K562 (cell line): ENCODE data around the gene SCYGR1. TPM values are rescaled to one million over a fixed set of nuclear protein-coding genes. Genes with fewer than 3 reads are reported as not detected.

Experiments
- ATAC-seq: fragments of 200-7000 bp; cut with Tn5 transposase; 3 replicates; pipeline ENCODE4 v1.9.1; 2020; ENCODE audit warnings: moderate library complexity
- BruUV-seq: library from RNA; stranded (reverse); fragments of 400-500 nt; replicated peaks from 2 replicates; lab custom pipeline; 2021; lab: Mats Ljungman, UMichigan
- CTCF ChIA-PET: fragments of 300-600 bp; formaldehyde crosslinking; extraction: SDS; loops from one replicate; lab custom pipeline; 2021; ENCODE audit warnings: low intra/inter-chr PET ratio; lab: Yijun Ruan, JAX
- POLR2A ChIA-PET: fragments of 300-600, 350-650 bp; sonication (Branson Sonifier 250); formaldehyde crosslinking; extraction: SDS; loops from one replicate; lab custom pipeline; 2021; ENCODE audit warnings: antibody characterized with exemption, inconsistent platforms; lab: Yijun Ruan, JAX
- DNase-seq, 4 experiments: peaks; one replicate each; pipeline versions ENCODE4 v3.0.0 to v3.0.0-alpha.2; 2011 to 2018; ENCODE audit warnings: low spot score in 3 of 4, mixed read lengths in 3 of 4; ENCODE audit errors: extremely low read depth in 1 of 4
- FAIRE-seq: peaks from 2 replicates; lab custom pipeline; 2011; peaks lifted over from hg19 to GRCh38; lab: Jason Lieb, UNC
- H2AFZ ChIP-seq: 2 replicates; pipeline ENCODE4 v1.6.0; 2011; ENCODE audit warnings: low read depth, low read length, control low read depth, inconsistent platforms
- H3K27ac ChIP-seq: fragments of 200-600 bp; 3 replicates; pipeline ENCODE4 v1.8.0; 2011; ENCODE audit warnings: low read depth, mild to moderate bottlenecking, control low read depth, inconsistent platforms, low read length, moderate library complexity, mixed read lengths; ENCODE audit errors: extremely low read depth
- H3K27me3 ChIP-seq, 2 experiments: fragments of 300-600 bp in 1 of 2; 2 replicates in 1 of 2; 3 replicates in 1 of 2; pipeline versions ENCODE4 v1.6.0 to v1.8.0; 2011; ENCODE audit warnings: inconsistent platforms in 2 of 2, low read length in 2 of 2, mild to moderate bottlenecking in 1 of 2, mixed read lengths in 1 of 2, moderate library complexity in 1 of 2; ENCODE audit not compliant: control insufficient read depth in 2 of 2, insufficient read depth in 2 of 2
- H3K36me3 ChIP-seq: fragments of 300-600 bp; 3 replicates; pipeline ENCODE4 v1.8.0; 2011; ENCODE audit warnings: mild to moderate bottlenecking, low read length, inconsistent platforms; ENCODE audit not compliant: control insufficient read depth, insufficient read depth
- H3K4me1 ChIP-seq, 2 experiments: fragments of 200-600 bp in 1 of 2; replicated peaks in 1 of 2; 2 replicates in 1 of 2; 3 replicates in 1 of 2; pipeline versions ENCODE4 v1.5.1 to v1.8.0; 2011; ENCODE audit warnings: inconsistent platforms in 2 of 2, low read length in 2 of 2, mild to moderate bottlenecking in 1 of 2, mixed read lengths in 1 of 2, moderate library complexity in 1 of 2; ENCODE audit not compliant: control insufficient read depth in 2 of 2, insufficient read depth in 2 of 2
- H3K4me2 ChIP-seq: 2 replicates; pipeline ENCODE4 v1.6.1; 2011; ENCODE audit warnings: low read length, control low read depth, inconsistent platforms, mixed read lengths; ENCODE audit not compliant: insufficient read depth
- H3K4me3 ChIP-seq: fragments of 200-600 bp; sonication (generic), shearing (Covaris generic); 2 replicates; pipeline ENCODE4 v1.5.1; 2016; ENCODE audit warnings: control low read depth, inconsistent platforms
- H3K79me2 ChIP-seq: fragments of 200-600 bp; 3 replicates; pipeline ENCODE4 v1.8.0; 2011; ENCODE audit warnings: low read length, inconsistent platforms; ENCODE audit not compliant: control insufficient read depth, insufficient read depth
- H3K9ac ChIP-seq, 2 experiments: 2 replicates each; pipeline versions ENCODE4 v1.6.0 to v1.6.1; 2011; ENCODE audit warnings: low read depth in 2 of 2, low read length in 2 of 2, control low read depth in 1 of 2, inconsistent platforms in 1 of 2, mild to moderate bottlenecking in 1 of 2, mixed read lengths in 1 of 2; ENCODE audit not compliant: insufficient read depth in 1 of 2
- H3K9me1 ChIP-seq: one replicate; pipeline ENCODE4 v1.6.0; 2011; ENCODE audit warnings: inconsistent platforms, mild to moderate bottlenecking, low read length, moderate library complexity; ENCODE audit not compliant: control insufficient read depth, insufficient read depth
- H3K9me3 ChIP-seq: replicated peaks from 2 replicates; pipeline ENCODE4 v1.5.1; 2011; ENCODE audit warnings: low read depth, low read length, inconsistent platforms; ENCODE audit not compliant: control insufficient read depth, insufficient read depth
- H4K20me1 ChIP-seq: replicated peaks from 2 replicates; pipeline ENCODE4 v1.6.1; 2011; ENCODE audit warnings: low read length, inconsistent platforms, mixed read lengths; ENCODE audit not compliant: control insufficient read depth, insufficient read depth
- CSDE1 ChIP-seq, 2 experiments: fragments of 450-650 bp; IDR thresholded peaks; 2 replicates each; pipeline ENCODE4 v1.6.1; 2016; ENCODE audit warnings: mild to moderate bottlenecking in 1 of 2
- HNRNPL ChIP-seq: fragments of 200-400 bp; formaldehyde crosslinking; IDR thresholded peaks from 2 replicates; pipeline ENCODE4 v1.6.1; 2017; ENCODE audit warnings: low read depth, mild to moderate bottlenecking, low read length
- NR0B1 ChIP-seq: fragments of 450-650 bp; IDR thresholded peaks from one replicate; pipeline ENCODE4 v1.6.1; 2018; ENCODE audit warnings: mild to moderate bottlenecking, moderate library complexity; ENCODE audit not compliant: partially characterized antibody
- PHB2 ChIP-seq: fragments of 450-650 bp; IDR thresholded peaks from 2 replicates; pipeline ENCODE4 v1.6.1; 2017; ENCODE audit warnings: low read depth
- PHF20 ChIP-seq: fragments of 450-650 bp; IDR thresholded peaks from 2 replicates; pipeline ENCODE4 v1.6.1; 2018; ENCODE audit not compliant: partially characterized antibody
- SAFB ChIP-seq: fragments of 200-400 bp; formaldehyde crosslinking; IDR thresholded peaks from 2 replicates; pipeline ENCODE4 v1.6.1; 2017; ENCODE audit warnings: low read depth, low read length, borderline replicate concordance
- STAT6 ChIP-seq: sonication (generic); formaldehyde crosslinking; IDR thresholded peaks from 2 replicates; pipeline ENCODE4 v1.8.1; 2023; ENCODE audit warnings: mild to moderate bottlenecking, missing genetic modification reagents
- ZNF263 ChIP-seq: sonication (generic); formaldehyde crosslinking; IDR thresholded peaks from 2 replicates; pipeline ENCODE4 v1.8.0; 2022; ENCODE audit warnings: mild to moderate bottlenecking, missing genetic modification reagents, borderline replicate concordance
- WGBS: fragments of 100-300 bp; shearing (Covaris generic); methylation state at CpG from one replicate; pipeline ENCODE4 v1.1.6; 2016; ENCODE audit warnings: low coverage, mixed read lengths; ENCODE audit not compliant: insufficient coverage; ENCODE audit errors: missing lambda C conversion rate; 5-methylcytosine and 5-hydroxymethylcytosine counted together
- in situ Hi-C: fragments of 300-500 bp; cut with MboI; formaldehyde crosslinking; loops from 4 replicates; pipeline ENCODE4 v1.15.0; 2018; ENCODE audit warnings: inconsistent platforms, mixed read lengths
- intact Hi-C: fragments of 100-400 bp; cut with micrococcal nuclease; formaldehyde crosslinking; loops from 2 replicates; pipeline ENCODE4 v1.14.2; 2022
- polyA plus RNA-seq, 8 experiments: library from polyadenylated mRNA; depleted of rRNA in 4 of 8; stranded (reverse) in 5 of 8; unstranded in 3 of 8; fragments of >200 nt; fragmentation: Nextera tagmentation in 2 of 8; fragmentation: Illumina TruSeq in 1 of 8; extraction: Ambion mirVana in 2 of 8; extraction: Trizol in 1 of 8; gene quantifications; 2 replicates each; pipeline versions ENCODE4 v1.2.1 to v1.2.3, GENCODE V29; 2011 to 2014; ENCODE audit warnings: inconsistent platforms in 1 of 8, missing spikeins in 1 of 8
- total RNA-seq, 7 experiments: library from RNA; depleted of rRNA in 6 of 7; stranded (reverse); fragments of >200 nt in 6 of 7; fragmentation: Illumina TruSeq in 2 of 7; extraction: Trizol in 2 of 7; gene quantifications; 2 replicates each; pipeline versions ENCODE4 v1.2.1 to v1.2.3, GENCODE V29; 2011 to 2021; ENCODE audit warnings: low replicate concordance in 1 of 7
- TF ChIP-seq, protein P1 (sequence below): fragments of 250-450 bp; sonication (Bioruptor Pico); IDR thresholded peaks from 2 replicates; pipeline ENCODE4 v1.5.0; 2020; ENCODE audit warnings: mild to moderate bottlenecking
- TF ChIP-seq, protein P2 (sequence below): sonication (generic); formaldehyde crosslinking; IDR thresholded peaks from 2 replicates; pipeline ENCODE4 v1.8.0; 2022; ENCODE audit warnings: mild to moderate bottlenecking, missing genetic modification reagents

SCYGR1 gene
- total and polyA plus RNA-seq, 9 of the 15 experiments (the other 6 are each of a cell fraction or from before 2014, with no cell fraction given) = not detected

- Histone ChIP-seq H3K4me1 (no peaks in the 10 kb centered on the region; a peak in 2 of 5 replicates), H3K36me3 (no peaks in the 10 kb centered on the region), H4K20me1 (no peaks in the 10 kb centered on the region), H3K27ac (no peak overlapping the region), H2AFZ (no peak overlapping the region), H3K4me2 (no peak overlapping the region), H3K9ac (no peak overlapping the region), H3K4me3 (no peak overlapping the region), H3K9me1 (no peaks in the 10 kb centered on the region), H3K9me3 (no peaks in the 10 kb centered on the region), H3K79me2 (no peaks in the 10 kb centered on the region), H3K27me3 (peaks cover 0 to 5% of the 10 kb centered on the region in 2 experiments; a peak in 1 of 5 replicates)
- no TSS peak for BruUV-seq
- 9% methylated on average over 2 of the region's 2 CpGs for WGBS
- CTCF ChIA-PET = no interaction called here
- POLR2A ChIA-PET = no interaction called here
- DNase-seq (no peak), FAIRE-seq (no peak), ATAC-seq (no peak)
- intact Hi-C loops (loop anchor here (10.0 kb wide), 1 partner anchor 470 kb away; no protein-coding TSS in a partner anchor), in situ Hi-C loops (no loop called here)
- TF ChIP-seq NR0B1 (no peak), SAFB (no peak), CSDE1 (IDR thresholded peaks at IDR 0.05) (no peak), ZNF263 (CRISPR knock-in tag) (no peak), HNRNPL (no peak), PHB2 (no peak), STAT6 (CRISPR knock-in tag) (no peak), PHF20 (no peak)
- TF ChIP-seq, protein P1, sequence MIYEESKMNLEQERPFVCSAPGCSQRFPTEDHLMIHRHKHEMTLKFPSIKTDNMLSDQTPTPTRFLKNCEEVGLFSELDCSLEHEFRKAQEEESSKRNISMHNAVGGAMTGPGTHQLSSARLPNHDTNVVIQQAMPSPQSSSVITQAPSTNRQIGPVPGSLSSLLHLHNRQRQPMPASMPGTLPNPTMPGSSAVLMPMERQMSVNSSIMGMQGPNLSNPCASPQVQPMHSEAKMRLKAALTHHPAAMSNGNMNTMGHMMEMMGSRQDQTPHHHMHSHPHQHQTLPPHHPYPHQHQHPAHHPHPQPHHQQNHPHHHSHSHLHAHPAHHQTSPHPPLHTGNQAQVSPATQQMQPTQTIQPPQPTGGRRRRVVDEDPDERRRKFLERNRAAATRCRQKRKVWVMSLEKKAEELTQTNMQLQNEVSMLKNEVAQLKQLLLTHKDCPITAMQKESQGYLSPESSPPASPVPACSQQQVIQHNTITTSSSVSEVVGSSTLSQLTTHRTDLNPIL (CRISPR knock-in tag) = no peak
- TF ChIP-seq, protein P2, sequence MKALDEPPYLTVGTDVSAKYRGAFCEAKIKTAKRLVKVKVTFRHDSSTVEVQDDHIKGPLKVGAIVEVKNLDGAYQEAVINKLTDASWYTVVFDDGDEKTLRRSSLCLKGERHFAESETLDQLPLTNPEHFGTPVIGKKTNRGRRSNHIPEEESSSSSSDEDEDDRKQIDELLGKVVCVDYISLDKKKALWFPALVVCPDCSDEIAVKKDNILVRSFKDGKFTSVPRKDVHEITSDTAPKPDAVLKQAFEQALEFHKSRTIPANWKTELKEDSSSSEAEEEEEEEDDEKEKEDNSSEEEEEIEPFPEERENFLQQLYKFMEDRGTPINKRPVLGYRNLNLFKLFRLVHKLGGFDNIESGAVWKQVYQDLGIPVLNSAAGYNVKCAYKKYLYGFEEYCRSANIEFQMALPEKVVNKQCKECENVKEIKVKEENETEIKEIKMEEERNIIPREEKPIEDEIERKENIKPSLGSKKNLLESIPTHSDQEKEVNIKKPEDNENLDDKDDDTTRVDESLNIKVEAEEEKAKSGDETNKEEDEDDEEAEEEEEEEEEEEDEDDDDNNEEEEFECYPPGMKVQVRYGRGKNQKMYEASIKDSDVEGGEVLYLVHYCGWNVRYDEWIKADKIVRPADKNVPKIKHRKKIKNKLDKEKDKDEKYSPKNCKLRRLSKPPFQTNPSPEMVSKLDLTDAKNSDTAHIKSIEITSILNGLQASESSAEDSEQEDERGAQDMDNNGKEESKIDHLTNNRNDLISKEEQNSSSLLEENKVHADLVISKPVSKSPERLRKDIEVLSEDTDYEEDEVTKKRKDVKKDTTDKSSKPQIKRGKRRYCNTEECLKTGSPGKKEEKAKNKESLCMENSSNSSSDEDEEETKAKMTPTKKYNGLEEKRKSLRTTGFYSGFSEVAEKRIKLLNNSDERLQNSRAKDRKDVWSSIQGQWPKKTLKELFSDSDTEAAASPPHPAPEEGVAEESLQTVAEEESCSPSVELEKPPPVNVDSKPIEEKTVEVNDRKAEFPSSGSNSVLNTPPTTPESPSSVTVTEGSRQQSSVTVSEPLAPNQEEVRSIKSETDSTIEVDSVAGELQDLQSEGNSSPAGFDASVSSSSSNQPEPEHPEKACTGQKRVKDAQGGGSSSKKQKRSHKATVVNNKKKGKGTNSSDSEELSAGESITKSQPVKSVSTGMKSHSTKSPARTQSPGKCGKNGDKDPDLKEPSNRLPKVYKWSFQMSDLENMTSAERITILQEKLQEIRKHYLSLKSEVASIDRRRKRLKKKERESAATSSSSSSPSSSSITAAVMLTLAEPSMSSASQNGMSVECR = no peak
These were observed 6.7 kb upstream of the SCYGR1 start for GRCh38 chr2:227394401-227394800.
